HG03558 (cell line): Measurements from ENCODE around the gene GFRA1.

Experiments
- ATAC-seq: cut with Tn5 transposase; IDR thresholded peaks from one replicate; pipeline ENCODE4 v1.9.1; 2021; ENCODE audit warnings: moderate number of reproducible peaks; ENCODE audit not compliant: unreplicated experiment; ENCODE audit errors: extremely low read depth

The GFRA1 gene

GRCh38 chr10:116110736-116111135 lies 162.3 kb downstream of the GFRA1 start:
- no peak for ATAC-seq

DNA sequence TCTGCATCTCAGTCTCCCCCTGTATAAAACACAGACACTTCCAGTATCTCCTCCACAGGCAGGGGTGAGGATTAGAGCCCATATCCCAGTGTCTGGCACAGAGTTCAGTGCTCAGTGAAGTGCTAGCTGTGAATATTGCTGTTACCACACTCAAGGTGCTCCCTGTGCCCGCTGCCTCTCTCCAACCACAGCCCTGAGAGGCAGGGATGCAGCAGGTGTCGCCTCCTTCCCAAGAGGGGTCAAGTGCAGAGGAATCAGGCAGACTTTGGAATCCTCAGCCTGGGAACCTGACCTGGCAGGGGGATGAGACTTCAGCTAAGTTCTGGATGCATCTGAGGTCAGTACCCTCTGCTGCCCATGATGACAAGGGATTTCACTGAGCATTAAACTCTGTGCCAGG lies 163.1 kb downstream of the GFRA1 start:
- no peak for ATAC-seq

- no peak for ATAC-seq
Observed at GRCh38 chr10:116109481-116109880, 163.5 kb downstream of the GFRA1 start.

GRCh38 chr10:116108095-116108494 lies 164.9 kb downstream of the GFRA1 start:
- no peak for ATAC-seq

GRCh38 chr10:116106611-116107010 lies 166.4 kb downstream of the GFRA1 start:
- no peak for ATAC-seq

- no peak for ATAC-seq
Observed at GRCh38 chr10:116105264-116105663, 167.7 kb downstream of the GFRA1 start.

DNA sequence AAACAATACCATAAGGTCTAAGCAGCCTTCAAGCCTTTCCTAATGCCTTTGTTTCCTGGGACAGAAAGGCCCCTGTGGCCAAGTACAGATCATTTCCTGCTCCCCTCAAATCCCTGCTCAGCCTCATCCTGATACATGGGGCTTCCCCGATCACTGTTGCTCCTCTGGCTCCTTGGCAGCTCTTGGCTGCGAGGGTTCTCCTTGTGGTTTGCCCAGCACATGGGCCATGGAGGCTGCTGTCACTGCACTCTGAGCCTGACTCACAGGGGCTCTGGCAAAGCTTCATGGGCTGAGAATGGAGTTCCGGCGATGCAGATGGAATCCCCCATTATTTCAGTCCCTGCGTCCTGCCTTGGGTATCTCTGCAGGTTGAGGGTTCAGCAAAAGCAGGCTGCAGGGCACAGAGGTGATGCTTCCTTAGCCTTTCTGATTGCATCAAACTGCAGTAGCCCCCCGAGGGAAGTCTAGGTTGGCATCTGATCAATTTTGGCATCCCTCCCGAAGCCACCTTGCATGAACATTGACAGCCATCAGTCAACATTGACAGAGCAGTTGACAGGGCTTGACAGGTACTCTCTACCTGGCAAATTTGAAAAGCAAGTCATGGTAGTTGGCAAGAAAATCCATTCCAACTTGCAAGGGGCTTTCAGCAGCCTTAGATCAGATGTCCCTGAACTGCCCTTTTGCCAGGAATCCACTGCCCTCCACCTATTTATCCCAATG lies 168.6 kb downstream of the GFRA1 start:
- ATAC-seq: no peak

- no peak for ATAC-seq
Observed at GRCh38 chr10:116103668-116104067, 169.3 kb downstream of the GFRA1 start.

GRCh38 chr10:116101616-116102315 lies 171.2 kb downstream of the GFRA1 start:
- ATAC-seq: no peak

DNA sequence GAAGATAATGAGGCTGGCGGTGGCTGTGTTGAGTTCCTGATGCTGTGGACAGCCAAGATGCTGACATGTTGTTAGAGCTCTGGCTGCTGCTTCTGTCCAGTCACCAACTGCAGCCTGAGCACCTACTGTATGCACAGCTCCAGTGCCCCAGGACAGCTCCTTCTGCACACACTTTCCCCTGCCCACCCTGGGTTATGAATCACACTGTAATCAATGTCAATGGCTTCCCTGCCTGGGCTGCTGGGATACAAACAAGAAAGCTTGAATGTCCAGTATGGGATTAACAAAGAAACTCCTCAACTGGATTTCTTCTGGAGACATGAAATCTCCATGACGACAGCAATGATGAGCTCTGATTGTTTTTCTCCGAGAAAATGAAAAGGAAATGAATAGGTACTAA lies 172.0 kb downstream of the GFRA1 start:
- no peak for ATAC-seq

GRCh38 chr10:116099023-116099420 lies 174.0 kb downstream of the GFRA1 start:
- no peak for ATAC-seq

DNA sequence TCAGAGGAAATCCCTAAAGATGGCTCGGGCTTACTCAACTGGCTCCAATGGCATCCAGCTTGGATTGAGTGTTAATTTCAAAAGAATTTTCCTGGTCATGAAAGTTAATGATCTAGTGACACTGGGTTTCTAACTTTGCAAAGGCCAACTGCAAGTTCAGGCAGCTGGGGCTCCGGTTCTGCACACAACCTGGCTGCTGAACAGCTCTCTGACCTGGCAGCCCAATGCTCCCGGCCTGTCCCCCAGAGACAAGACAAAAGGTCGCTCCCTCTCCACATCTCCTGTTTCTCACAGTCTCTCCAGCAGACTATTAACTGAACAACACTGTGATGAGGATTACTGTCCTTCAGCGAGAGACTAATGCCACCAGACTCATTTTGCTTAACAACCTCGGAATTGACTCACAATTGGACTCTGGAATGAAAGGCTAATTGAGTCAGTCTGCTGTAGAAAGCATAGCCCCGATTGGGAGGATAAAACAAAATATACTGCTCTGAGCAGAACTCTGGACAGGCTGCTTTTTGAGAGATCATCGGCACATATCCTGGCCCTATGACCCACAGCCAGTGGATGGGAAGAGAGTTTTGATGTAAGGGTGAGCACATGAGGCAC lies 174.5 kb downstream of the GFRA1 start:
- ATAC-seq: no peak

DNA sequence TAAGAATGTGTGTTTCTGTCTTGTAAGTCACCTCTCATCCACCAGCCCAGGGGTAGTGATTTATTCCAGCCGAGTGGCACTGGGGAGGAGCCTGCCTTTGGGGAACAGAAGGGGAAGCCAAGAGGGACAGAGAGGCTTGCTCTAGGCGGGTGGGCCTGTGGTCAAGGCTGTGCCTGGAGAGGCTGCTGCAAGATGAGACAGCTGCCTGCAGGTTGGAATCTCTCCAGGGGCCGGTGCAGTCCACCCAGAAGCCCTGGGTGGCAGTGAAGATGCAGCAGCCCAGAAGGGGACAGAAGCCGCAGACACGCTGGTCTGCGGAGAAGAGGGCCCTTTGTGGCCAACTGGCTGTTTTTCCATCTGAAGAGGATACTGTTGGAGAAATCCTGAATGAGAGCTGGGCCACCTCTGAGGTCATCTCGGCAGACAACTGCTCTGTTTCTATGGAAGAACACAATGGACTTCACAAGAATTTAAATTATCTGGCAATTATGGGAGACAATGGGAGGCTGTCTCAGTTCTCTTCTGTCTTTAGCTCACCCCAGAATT lies 175.7 kb downstream of the GFRA1 start:
- no peak for ATAC-seq

GRCh38 chr10:116096526-116096925 lies 176.5 kb downstream of the GFRA1 start:
- ATAC-seq: no peak

GRCh38 chr10:116094356-116094755 lies 178.7 kb downstream of the GFRA1 start:
- no peak for ATAC-seq

- no peak for ATAC-seq
Observed at GRCh38 chr10:116093031-116093430, 180.0 kb downstream of the GFRA1 start.

GRCh38 chr10:116088985-116089384 lies 184.0 kb downstream of the GFRA1 start:
- ATAC-seq: no peak

GRCh38 chr10:116085323-116085722 lies 187.7 kb downstream of the GFRA1 start:
- ATAC-seq: no peak

DNA sequence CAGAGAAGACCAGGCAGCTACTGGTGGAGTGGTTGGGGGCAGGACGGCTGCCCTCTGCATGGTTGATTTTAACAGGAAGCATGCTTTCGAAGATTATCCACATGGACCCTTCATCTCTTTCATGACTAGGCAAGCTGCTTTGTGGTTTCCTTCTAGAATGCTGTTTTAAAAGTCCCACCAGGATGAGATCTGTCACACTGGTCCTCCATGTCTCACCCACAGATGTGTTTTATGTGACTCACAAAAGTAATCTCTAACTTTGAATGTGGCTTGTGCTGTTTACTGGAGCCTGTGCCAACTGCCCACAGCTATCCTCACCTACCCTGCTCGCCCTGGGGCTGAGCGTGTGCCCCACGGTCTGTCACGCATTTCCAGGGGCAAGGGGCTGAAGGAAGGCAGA lies 188.8 kb downstream of the GFRA1 start:
- no peak for ATAC-seq

DNA sequence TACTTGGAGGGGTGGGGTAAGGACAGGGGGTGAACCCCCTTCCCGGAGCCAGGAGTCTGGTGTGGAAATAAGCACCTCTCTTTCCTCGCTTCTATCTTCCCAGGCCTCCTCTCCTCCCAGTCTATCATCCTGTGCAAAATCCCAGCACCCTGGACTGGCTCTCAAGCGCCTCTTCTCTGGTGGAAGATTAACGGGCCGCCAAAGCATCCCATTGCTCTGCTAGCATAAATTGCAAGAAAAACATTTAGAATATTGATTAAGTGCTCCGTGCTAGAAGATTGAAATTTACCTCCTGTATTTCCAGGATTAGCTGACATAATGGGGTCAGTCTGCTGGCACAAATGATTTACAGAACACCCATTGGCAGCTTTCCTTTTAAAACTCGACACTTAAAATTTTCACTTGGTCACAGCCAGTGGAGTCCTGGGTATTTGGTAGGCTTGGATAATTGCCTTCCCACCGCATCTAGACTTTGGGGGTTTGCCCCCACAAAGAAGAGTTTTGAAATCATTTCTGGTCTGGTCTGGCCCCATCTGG lies 189.7 kb downstream of the GFRA1 start:
- no peak for ATAC-seq

GRCh38 chr10:116082762-116083161 lies 190.2 kb downstream of the GFRA1 start:
- no peak for ATAC-seq
